ENCODE measurements around the gene C19orf73. TPM values are rescaled to one million over a fixed set of nuclear protein-coding genes. Genes with fewer than 3 reads are reported as not detected.
A peak's percentile ranks its signal among the peaks of the same experiment; 100 is the strongest.

Gene C19orf73
- total and polyA plus RNA-seq, 2 donors from 2014 or later = 0.82 to 3.9 TPM

DNA sequence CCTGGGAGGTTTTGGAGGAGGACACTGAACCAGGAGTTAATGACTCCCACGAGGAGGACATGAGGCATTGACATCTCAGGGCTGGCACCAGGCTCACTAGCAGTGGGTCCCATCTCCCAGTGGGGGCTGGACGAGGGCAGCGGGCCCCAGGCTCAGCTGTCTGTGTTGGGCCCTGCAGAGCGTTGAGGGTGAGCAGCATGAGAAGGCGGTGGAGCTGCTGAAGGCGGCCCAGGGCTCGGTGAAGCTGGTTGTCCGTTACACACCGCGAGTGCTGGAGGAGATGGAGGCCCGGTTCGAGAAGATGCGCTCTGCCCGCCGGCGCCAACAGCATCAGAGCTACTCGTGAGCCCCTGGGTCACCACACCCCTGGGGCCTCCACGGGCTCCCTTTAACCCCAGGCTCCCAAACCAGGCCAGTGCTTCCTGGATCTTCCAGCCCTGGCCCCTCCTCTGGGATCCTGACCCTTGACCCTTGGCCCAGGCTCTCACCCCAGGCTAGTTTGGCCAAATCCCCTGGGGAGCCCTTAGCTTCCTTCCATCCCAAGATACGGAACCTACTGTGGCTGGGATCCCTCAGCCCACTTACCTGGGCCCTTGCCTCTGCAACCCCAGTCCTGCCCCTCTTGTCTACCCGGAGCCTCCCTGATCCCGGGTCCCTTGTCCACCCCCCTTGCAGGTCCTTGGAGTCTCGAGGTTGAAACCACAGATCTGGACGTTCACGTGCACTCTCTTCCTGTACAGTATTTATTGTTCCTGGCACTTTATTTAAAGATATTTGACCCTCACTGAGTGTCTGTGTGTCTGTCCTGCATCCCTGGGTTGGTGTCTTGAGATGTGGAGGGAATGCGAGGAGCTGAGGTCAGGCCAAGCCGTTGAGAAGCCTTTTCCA is 1.0 kb downstream of the C19orf73 start:
- Histone ChIP-seq H3K27ac (ENCODE audit: low read depth in 2 of 2, low read length in 2 of 2) (peak overlapping the region; percentile 96 to 98), H3K4me1 (ENCODE audit: control insufficient read depth in 2 of 3, insufficient read depth in 2 of 3, low read depth in 1 of 3, low read length in 3 of 3) (peaks cover 3 to 16% (median 7%) of the 10 kb centered on the region in 3 donors), H3K4me3 (ENCODE audit: low read length in 3 of 3) (peak overlapping the region; percentile 49 to 68 (median 67)), H3K9ac (ENCODE audit: low read length in 3 of 3) (peak overlapping the region in 2 of 3 donors; percentile 22 to 62), H3K9me3 (ENCODE audit: control insufficient read depth in 2 of 3, insufficient read depth in 1 of 3, low read length in 3 of 3) (no peaks in the 10 kb centered on the region), H3K27me3 (ENCODE audit: control insufficient read depth, insufficient read depth, low read length) (peaks cover 5% of the 10 kb centered on the region), H3K36me3 (ENCODE audit: control insufficient read depth in 2 of 3, insufficient read depth in 3 of 3, low read length in 3 of 3) (no peaks in the 10 kb centered on the region)
- DNase-seq (peak in 2 of 5 donors; percentile 77 to 78), FAIRE-seq (no peak)
- intact Hi-C loops (cut with DNase I) = no loop called here
- no peak for TF ChIP-seq CTCF (IDR thresholded peaks at IDR 0.05; ENCODE audit: borderline replicate concordance, extremely low read depth, insufficient read depth)

DNA sequence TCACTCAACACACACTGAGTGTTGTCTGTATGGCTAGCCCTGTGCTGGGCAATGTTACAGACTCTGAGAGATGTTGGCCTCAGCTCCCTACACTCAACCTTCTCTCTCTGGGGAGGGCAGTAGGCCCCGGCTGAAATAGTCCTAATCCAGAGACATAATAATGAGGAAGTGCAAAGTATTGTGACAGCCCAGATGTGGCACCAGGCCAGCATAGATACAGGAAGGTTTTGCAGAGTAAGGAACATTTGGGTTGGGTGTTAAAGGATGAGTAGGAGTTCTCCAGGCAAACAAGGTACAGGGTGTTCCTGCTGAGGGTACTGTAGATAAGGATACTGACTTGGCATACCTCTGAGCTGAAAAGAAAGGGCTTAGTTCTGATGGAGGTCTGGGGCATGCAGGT is 2.4 kb downstream of the C19orf73 start:
- intact Hi-C loops (cut with DNase I) = no loop called here
- H3K36me3 ChIP-seq (ENCODE audit: control insufficient read depth in 2 of 3, insufficient read depth in 3 of 3, low read length in 3 of 3) = no peaks in the 10 kb centered on the region
- peaks cover 3 to 16% (median 7%) of the 10 kb centered on the region in 3 donors for H3K4me1 ChIP-seq (ENCODE audit: control insufficient read depth in 2 of 3, insufficient read depth in 2 of 3, low read depth in 1 of 3, low read length in 3 of 3)
- H3K4me3 ChIP-seq (ENCODE audit: low read length in 3 of 3) = no peak overlapping the region
- DNase-seq (no peak), FAIRE-seq (no peak)
- no peaks in the 10 kb centered on the region for H3K9me3 ChIP-seq (ENCODE audit: control insufficient read depth in 2 of 3, insufficient read depth in 1 of 3, low read length in 3 of 3)
- H3K9ac ChIP-seq (ENCODE audit: low read length in 3 of 3) = no peak overlapping the region
- H3K27me3 ChIP-seq (ENCODE audit: control insufficient read depth, insufficient read depth, low read length) = peaks cover 5% of the 10 kb centered on the region
- no peak overlapping the region for H3K27ac ChIP-seq (ENCODE audit: low read depth in 2 of 2, low read length in 2 of 2)
- no peak for TF ChIP-seq CTCF (IDR thresholded peaks at IDR 0.05; ENCODE audit: borderline replicate concordance, extremely low read depth, insufficient read depth)

DNA sequence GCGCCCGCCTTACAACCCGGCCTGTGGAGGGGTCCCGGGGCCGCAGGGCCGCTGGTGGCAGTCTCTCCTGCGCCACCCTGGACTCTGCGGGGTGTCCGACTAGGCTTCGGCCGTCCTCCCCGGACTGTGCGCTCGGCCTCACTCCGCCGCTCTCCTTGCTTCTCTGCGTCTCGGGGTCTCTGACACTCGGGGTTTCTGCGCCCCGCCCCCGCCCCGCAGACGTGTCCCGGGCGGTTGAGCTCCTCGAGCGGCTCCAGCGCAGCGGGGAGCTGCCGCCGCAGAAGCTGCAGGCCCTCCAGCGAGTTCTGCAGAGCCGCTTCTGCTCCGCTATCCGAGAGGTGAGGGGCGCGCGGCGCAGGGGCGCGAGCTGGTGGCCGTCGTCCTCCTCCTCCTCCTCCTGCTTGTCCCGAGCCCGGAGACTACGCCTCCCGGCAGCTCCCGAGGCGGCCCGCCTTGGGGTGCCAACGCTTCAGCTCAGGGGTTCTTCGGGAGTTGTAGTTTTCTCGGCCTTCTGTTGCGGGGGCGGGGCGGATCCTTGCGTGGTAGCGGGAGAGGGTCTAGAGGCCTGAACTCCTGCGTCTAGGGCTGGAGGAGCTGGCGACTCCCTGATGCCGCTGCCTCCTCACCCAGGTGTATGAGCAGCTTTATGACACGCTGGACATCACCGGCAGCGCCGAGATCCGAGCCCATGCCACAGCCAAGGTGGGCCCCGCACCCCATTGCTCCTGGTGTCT is 4.1 kb downstream of the C19orf73 start:
- Histone ChIP-seq H3K9ac (ENCODE audit: low read length in 3 of 3) (peak overlapping the region in 2 of 3 donors; percentile 24 to 40), H3K27ac (ENCODE audit: low read depth in 2 of 2, low read length in 2 of 2) (no peak overlapping the region), H3K36me3 (ENCODE audit: control insufficient read depth in 2 of 3, insufficient read depth in 3 of 3, low read length in 3 of 3) (no peaks in the 10 kb centered on the region), H3K27me3 (ENCODE audit: control insufficient read depth, insufficient read depth, low read length) (no peaks in the 10 kb centered on the region), H3K9me3 (ENCODE audit: control insufficient read depth in 2 of 3, insufficient read depth in 1 of 3, low read length in 3 of 3) (no peaks in the 10 kb centered on the region), H3K4me1 (ENCODE audit: control insufficient read depth in 2 of 3, insufficient read depth in 2 of 3, low read depth in 1 of 3, low read length in 3 of 3) (peaks cover 3 to 16% (median 7%) of the 10 kb centered on the region in 3 donors), H3K4me3 (ENCODE audit: low read length in 3 of 3) (peak overlapping the region; percentile 44 to 66 (median 56))
- FAIRE-seq (no peak), DNase-seq (peak; percentile 81 to 90 (median 87))
- intact Hi-C loops (cut with DNase I) = no loop called here
- no peak for TF ChIP-seq CTCF (IDR thresholded peaks at IDR 0.05; ENCODE audit: borderline replicate concordance, extremely low read depth, insufficient read depth)
